Sigmoid colon (tissue), 4 donors: ENCODE data around the gene MYT1.

Source experiments
- EP300 ChIP-seq, 4 donors: sonication (generic); formaldehyde crosslinking; IDR thresholded peaks; one replicate each; pipeline ENCODE4 v1.6.1; 2017; ENCODE audit warnings: antibody characterized with exemption in 4 of 4
- POLR2A ChIP-seq, 2 donors: fragments of 450-650 bp; IDR thresholded peaks; one replicate each; pipeline ENCODE4 v1.6.1; 2016; ENCODE audit warnings: antibody characterized with exemption in 2 of 2, mild to moderate bottlenecking in 2 of 2, moderate library complexity in 2 of 2
- TF ChIP-seq, protein P1 (sequence below), 4 experiments: fragments of 450-650 bp in 3 of 4; fragments of 200-600 bp in 1 of 4; IDR thresholded peaks; one replicate each; pipeline ENCODE4 v1.5.1; 2016 to 2019; ENCODE audit warnings: antibody characterized with exemption in 4 of 4, mild to moderate bottlenecking in 3 of 4, moderate library complexity in 2 of 4

DNA sequence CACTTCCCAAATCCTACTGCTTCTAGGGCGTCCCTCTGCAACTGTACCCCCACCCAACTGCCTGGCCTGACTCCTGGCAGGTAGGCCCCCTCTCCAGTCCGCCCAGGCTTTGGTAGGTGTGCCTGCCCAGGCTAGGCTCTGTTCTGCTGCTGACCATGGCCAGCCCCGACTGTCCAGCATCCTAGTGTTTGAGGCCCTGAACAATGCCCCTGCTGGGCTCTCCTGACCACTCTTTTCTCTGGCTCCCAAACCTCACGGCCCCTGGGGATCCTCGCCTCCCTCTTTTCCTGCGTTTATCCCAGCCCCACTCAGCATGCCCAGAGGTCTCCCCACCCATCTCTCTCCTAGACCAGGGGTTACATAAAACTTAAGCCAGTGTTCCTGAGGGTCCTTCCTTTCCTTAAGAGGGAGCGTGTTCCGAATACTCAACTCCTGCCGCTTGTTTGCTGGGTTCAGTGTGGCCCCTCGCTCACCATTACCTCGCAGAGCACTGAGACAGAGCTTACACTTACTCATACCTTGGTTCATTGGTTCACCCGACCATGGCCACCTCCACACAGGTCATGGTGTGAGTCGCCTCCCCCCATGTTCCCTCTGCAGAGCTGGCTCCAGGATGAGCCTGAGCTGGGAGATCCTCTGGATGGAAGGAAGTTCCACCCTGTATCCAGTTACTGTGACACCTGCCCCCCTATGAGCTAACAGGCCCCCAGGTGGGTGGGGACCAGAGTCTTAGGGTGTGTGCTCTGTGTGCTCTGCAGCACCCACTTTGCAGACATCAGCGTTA lies 21.0 kb upstream of the MYT1 start:
- TF ChIP-seq, protein P1, sequence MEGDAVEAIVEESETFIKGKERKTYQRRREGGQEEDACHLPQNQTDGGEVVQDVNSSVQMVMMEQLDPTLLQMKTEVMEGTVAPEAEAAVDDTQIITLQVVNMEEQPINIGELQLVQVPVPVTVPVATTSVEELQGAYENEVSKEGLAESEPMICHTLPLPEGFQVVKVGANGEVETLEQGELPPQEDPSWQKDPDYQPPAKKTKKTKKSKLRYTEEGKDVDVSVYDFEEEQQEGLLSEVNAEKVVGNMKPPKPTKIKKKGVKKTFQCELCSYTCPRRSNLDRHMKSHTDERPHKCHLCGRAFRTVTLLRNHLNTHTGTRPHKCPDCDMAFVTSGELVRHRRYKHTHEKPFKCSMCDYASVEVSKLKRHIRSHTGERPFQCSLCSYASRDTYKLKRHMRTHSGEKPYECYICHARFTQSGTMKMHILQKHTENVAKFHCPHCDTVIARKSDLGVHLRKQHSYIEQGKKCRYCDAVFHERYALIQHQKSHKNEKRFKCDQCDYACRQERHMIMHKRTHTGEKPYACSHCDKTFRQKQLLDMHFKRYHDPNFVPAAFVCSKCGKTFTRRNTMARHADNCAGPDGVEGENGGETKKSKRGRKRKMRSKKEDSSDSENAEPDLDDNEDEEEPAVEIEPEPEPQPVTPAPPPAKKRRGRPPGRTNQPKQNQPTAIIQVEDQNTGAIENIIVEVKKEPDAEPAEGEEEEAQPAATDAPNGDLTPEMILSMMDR (IDR thresholded peaks at IDR 0.05) = no peak
- TF ChIP-seq POLR2A (IDR thresholded peaks at IDR 0.05) (no peak), EP300 (IDR thresholded peaks at IDR 0.05) (no peak)
